OCI-LY7 (cell line): ENCODE measurements around the gene CDR2.

Source experiments
- CTCF ChIP-seq: fragments of 200-600 bp; sonication (generic); conservative IDR thresholded peaks from 2 replicates; pipeline ENCODE4 v1.5.1; 2014; ENCODE audit warnings: mild to moderate bottlenecking, antibody characterized with exemption, low read length, moderate library complexity, mixed read lengths
- EZH2phosphoT487 ChIP-seq: fragments of 200-600 bp; sonication (generic); IDR thresholded peaks from 2 replicates; pipeline ENCODE4 v1.6.1; 2018; ENCODE audit warnings: low read depth, borderline replicate concordance, mild to moderate bottlenecking, mixed run types, antibody characterized with exemption, low read length, moderate library complexity, mixed read lengths

- TF ChIP-seq CTCF (no peak), EZH2phosphoT487 (no peak)
Observed at GRCh38 chr16:22369221-22369811, 5.1 kb downstream of the CDR2 start.
